DMS153 treated with DMSO at 0.1 percent for 48 hours (cell line): ENCODE measurements around the gene PPP1CA.

Experiments used
- DNase-seq: peaks from one replicate; lab custom pipeline; 2025; ENCODE audit not compliant: unreplicated experiment; lab: John Stamatoyannopoulos, UW

Gene PPP1CA

DNA sequence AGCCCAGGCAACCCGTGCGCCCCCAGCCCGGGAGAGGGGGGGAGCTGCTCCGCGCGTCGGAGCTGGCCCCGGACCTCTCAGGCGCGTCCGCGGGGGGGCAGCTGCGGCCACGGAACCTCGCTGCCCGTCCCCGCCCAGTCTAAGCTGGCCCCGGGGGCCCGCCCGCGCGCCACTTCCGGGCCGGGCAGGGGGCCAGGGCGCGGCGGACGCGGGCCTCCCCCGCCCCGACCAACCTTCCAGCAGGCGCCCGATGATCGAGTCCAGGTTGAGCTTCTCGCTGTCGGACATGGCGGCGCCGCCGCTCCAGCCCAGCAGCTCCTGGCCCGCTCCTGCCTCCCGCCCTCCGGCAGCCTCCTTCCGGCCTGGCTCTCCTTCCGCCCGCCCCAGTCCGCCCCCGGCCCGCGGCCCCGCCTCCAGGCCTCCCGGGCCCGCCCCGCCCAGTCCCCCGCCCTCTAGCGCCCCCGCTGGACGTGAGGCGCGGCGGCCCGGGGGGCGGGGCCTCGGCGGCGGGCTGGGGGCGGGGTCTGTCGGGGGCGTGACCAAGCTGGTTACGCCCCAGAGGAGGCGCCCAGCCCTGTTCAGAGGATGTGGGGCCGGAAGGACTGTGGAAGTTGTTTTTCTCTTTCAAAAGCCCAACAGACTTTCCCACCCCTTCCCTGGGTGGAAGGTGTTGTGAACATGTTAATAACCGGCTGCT is at the start of gene PPP1CA:
TSS of gene PPP1CA (minus strand) at position 364 of the 697 bp plus-strand sequence. CDS start at position 288, 76 bp downstream.
- peak; percentile 82 for DNase-seq

- DNase-seq = no peak
Observed at GRCh38 chr11:67450796-67451657, 49.4 kb upstream of the PPP1CA start.

GRCh38 chr11:67449116-67449844 is 47.6 kb upstream of the PPP1CA start:
- DNase-seq = peak; percentile 19

DNA sequence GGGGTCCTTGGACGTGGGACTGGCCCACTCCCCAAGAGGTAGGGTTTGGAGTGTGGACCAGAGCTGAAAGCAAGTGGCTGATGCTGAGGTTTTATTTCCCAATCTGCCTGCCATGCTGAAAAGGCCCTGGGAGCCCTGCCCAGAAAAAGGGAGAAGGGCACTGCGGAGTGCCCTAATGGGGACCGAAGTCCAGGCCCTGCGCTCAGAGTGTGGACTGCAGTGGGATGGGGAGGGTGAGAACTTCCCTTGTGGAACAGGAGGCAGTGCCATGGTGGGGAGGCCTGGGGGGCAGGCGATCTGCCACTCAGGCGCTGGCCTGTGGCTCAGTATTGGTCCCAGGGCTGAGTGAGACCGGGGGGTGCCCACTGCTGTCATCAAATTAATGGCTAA is 46.6 kb upstream of the PPP1CA start:
- DNase-seq = no peak

DNA sequence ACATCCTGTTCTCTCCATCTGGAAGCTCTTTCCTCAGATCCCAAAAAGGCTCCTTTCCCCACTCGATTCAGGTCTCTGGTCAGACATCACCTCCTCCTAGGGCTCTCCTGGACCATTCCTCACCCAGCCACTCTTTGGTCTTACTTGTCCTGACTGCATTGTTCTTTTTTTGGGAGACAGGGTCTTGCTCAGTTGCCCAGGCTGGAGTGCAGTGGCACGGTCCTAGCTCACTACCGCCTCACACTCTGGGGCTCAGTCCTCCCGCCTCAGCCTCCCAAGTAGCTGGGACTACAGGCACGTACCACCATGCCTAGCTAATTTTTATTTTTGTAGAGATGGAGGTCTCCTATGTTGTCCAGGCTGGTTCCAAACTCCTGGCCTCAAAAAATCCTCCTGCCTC is 43.9 kb upstream of the PPP1CA start:
- DNase-seq = no peak

- DNase-seq = no peak
Observed at GRCh38 chr11:67442504-67443404, 41.1 kb upstream of the PPP1CA start.

DNA sequence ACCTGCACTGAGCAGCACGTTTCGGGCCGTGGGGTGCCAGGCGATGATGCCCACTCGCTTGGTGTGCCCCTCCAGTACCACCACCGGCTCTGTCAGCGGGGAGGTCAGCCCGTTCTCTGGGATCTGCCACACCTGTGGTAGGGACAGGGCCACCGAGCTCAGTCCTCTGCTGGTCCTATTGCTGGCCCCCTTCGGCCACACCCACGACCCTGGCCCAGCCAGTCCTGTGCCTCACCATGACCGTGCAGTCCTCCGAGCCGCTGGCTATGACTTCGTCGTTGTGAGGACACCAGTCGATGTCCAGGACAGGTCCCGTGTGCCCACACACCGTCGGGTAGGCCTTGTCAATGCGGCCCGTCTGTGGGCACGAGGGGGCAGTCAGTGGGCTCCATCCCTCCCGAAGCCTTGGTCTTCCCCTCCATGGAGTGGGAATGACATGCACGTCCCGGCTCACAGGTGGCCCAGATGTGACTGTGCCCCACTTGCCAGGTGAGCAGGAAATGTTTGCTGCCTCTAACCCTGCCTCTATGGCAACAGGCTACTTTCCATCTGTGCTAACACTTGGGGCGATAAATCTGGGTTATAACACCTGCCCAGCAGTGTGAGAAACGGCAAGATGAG is 40.2 kb upstream of the PPP1CA start:
- DNase-seq = no peak

DNA sequence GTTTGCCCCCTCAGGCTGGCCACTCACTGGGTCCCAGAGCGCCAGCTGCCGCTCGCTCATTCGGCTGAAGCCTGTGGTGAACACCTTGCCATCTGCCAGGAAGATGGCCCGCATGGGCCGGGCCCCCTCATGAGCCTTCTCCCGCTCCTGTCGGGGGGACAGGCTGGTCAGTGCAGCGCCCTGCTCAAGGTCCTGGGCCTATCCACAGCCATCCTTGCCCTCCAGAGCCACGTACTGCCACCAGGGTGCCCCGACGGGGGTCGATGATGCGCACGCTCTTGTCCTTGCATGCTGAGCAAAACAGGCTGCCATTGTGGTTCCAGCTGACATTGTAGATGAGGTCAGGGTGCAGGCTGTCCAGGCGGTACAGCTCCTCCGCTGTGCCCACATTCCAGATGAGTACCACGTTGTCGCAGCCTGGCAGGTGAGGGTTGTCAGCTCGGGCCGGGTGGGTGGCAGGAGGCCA is 39.5 kb upstream of the PPP1CA start:
- no peak for DNase-seq

DNA sequence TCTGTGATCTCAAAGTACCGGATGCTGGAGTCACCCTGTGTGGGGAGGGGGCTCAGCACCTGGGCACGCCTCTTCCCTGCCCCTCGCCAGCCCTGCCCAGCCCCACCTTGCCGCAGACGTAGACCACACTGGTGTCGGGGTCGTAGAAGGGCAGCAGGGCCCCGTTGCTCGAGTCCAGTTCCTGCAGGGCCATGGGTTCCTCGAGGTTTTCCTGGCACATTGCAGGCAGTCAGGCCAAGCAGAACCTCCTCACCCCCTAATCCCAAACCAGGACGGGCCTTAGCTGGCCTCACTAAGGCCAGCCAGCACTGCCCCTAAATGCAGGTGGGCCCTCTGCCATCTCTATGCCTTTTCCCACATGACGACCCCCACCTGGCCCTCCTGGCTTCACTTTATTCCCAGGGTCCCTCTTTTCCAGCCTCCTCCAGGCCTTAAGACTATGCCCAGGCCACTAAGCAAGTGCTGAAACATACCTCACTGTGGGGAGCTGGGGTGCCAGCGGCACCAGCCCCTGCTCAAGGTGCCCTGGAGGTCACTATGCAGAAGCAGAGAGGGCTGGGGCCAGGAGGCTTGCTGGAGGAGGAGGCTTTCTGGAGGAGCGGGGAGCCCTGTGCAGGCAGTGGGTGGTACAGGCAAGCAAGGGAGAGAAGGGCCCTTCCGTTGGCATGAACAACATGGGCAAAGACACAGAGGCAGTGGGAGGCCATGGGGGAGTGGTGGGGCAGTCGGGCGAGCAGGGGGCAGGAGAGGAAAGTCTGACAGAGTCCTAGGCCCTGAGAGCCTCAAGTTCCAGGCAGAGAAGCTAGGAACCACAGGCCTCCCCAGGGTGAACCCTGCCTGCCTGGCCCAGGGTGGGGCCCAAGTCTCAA is 38.8 kb upstream of the PPP1CA start:
- no peak for DNase-seq

GRCh38 chr11:67439321-67440228 is 37.9 kb upstream of the PPP1CA start:
- DNase-seq = no peak

GRCh38 chr11:67438158-67438902 is 36.7 kb upstream of the PPP1CA start:
- no peak for DNase-seq

DNA sequence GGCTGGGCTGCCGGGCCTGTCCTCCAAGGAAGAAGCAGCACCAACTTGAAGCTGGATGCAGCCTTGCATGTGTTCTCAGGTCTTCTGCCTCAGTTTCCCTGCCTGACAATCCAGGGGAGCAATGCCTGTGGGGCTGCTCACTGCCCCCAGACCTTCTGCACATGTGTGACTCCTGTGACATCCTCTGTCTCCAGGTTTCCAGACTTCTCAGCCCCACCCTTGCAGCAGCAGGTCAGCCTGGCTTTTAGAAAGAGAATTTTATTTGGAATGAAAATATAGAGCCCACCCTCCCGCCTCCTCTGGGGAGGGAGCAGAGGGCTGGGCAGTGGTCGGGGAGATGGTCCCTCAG is 36.1 kb upstream of the PPP1CA start:
- no peak for DNase-seq

- DNase-seq = no peak
Observed at GRCh38 chr11:67437082-67437808, 35.6 kb upstream of the PPP1CA start, which contains the start of gene PTPRCAP. PTPRCAP (minus strand) TSS chr11:67437682; CDS start chr11:67437619, 63 bp downstream.

DNA sequence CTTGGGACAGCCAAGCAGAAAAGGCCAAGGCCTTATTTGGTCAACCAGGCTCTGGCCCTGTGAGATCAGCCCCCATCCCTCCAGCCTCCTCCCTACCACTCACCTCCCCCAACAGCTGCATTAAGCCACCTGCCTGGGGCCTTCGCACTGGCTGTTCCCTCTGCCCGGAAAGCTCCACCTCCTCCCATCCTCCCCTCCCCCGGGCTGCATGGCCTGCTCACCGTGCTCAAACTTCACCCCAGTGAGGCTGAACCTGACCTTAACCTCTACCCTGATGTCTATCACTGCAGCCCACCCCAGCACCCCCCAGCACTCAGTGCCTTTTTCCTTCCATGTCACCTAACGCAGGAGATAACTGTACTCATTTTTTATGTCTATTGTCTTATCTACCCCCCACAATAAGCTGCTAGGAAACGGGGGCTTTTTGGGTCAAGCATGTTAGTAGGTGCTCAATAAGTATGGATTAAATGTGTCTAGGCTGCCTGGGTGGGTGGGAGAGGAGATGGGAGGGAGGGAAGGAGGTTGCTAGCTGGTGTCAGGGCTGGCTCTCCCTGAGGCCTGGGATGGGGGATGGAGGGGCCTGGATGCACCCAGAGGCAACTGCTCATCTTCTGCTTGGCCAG is 34.9 kb upstream of the PPP1CA start:
- no peak for DNase-seq

DNA sequence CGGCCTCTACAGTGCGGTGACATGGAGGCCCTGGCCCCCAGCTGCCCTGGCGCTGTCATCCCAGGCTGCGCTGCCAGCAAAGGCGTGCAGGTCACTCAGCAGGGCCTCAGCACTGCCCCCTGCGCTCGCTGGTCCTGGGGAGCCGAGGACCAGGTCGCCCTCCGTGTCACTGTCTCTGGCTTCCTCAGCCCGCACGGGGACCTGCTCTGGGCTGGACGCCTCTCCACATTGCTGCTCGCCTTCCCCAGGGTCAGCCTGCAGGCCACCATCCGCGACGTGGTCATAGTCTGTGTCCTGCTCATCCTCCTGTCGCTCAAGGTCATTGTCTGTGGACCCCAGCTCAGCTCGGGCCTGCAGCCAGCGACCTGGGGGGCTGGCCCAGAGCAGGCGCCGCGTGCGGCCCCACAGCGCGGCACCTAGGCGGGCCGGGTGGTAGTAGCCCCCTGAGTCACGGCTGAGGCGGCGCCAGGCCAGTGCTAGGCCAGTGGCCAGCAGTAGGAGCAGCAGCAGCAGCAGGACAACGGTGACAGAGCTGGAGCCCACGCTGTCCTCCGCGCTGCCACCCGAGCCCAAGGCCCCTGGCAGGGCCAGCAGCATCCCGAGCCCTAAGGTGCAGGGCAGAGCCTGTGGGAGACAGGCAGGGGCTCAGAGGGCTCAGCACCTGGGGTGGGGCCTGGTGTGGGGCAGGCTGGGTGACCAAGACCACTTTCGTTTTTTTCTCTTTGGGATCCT is 34.2 kb upstream of the PPP1CA start:
- no peak for DNase-seq
